HG03097 (cell line): ENCODE measurements around the gene C16orf82.
"Not testable (repeated sequence)": the region's sequence is repeated elsewhere in the genome, so short reads cannot be mapped to it uniquely, and the experiment has no call there.

ENCODE experiments used
- ATAC-seq: cut with Tn5 transposase; IDR thresholded peaks from one replicate; pipeline ENCODE4 v1.9.1; 2021; ENCODE audit not compliant: unreplicated experiment, low FRiP score

C16orf82 gene

GRCh38 chr16:27086031-27086430 is 19.3 kb downstream of the C16orf82 start:
- ATAC-seq, result not testable (repeated sequence)

DNA sequence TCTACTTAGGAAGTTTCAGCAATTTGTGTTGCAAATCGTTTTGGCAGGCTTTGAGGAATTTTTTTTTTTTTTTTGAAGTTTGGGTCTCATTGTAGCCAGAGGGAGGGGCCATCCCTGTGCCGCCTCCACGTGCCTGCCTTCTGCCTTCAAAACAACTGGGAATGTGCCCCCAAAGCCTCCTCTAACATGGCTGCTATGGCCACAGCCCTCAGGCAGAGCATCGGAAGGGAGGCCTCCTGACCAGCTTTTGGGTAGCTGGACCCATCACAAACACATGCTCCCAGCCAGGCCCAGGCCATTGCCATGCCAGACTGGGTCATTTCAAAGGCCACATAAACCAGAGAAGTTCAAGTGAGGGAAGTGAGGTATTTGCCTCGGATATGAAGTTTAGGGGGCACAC is 21.5 kb downstream of the C16orf82 start:
- no peak for ATAC-seq

DNA sequence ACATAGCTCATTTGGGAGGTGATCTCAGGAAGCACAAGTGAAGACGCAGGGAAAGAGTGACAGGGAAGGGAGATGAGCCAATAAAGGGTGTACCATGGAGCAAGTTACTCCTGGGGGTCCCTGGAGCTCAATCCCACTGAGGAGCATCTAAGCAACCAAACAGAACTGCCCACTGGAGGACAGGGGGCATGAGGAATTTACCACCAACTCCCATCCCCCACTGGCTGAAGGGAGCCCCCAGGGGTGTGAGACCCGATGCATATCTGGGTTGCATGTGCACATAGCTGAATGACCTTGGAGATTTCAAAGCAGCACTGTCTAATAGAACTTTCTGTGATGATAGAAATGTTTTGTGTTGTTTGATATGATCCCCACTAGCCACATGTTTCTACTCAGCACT is 29.6 kb downstream of the C16orf82 start:
- no peak for ATAC-seq

DNA sequence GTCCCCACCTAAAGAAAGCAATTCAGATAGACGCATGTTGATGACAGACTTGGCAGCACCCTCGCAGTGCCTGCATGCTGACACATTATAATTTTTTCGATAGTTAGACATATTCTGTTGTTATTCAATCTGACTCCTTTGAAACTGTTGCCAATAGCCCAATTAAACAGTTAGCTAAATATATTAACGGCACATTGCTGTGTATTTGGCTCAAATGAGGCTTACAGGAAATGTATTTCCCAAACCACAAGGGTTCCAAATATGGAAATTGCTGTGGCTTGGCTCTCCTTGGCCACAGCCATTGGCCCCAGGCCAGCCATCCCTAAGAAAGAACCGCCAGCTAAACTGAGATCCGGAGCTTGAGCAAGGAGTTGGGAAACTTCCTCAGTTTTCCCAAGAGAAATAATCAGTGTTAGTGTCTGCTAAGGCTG is 31.1 kb downstream of the C16orf82 start:
- no peak for ATAC-seq

GRCh38 chr16:27098366-27099049 is 31.8 kb downstream of the C16orf82 start:
- no peak for ATAC-seq

GRCh38 chr16:27102701-27103575 is 36.2 kb downstream of the C16orf82 start:
- no peak for ATAC-seq

GRCh38 chr16:27103954-27104353 is 37.2 kb downstream of the C16orf82 start:
- no peak for ATAC-seq

- no peak for ATAC-seq
These were observed 39.6 kb downstream of the C16orf82 start for GRCh38 chr16:27106305-27106704.

GRCh38 chr16:27107185-27107592 is 40.5 kb downstream of the C16orf82 start:
- ATAC-seq, result no peak

GRCh38 chr16:27108051-27108770 is 41.5 kb downstream of the C16orf82 start:
- no peak for ATAC-seq

- ATAC-seq, result no peak
These were observed 42.3 kb downstream of the C16orf82 start for GRCh38 chr16:27108826-27109665.

GRCh38 chr16:27109666-27110523 is 43.2 kb downstream of the C16orf82 start:
- ATAC-seq, result no peak

DNA sequence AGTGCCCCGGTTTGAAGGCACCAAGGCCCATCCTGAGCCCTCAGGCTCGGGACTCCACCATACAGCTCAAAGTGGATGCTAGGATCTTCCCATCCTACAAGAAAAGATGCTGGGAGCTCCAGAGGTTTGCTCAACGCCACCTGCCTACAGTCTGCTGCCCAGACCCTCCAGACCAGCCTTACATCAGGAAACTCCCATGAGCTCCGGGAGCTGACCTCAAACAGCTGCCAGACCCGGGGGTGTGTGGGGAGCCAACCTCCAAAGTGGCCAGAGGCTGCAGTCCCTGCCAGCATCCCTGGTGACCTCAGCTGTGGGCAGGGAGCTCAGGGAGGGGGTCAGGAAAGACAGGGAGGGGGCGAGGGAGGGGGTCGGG is 43.8 kb downstream of the C16orf82 start:
- no peak for ATAC-seq

- no peak for ATAC-seq
These were observed 44.8 kb downstream of the C16orf82 start for GRCh38 chr16:27111486-27111885.

DNA sequence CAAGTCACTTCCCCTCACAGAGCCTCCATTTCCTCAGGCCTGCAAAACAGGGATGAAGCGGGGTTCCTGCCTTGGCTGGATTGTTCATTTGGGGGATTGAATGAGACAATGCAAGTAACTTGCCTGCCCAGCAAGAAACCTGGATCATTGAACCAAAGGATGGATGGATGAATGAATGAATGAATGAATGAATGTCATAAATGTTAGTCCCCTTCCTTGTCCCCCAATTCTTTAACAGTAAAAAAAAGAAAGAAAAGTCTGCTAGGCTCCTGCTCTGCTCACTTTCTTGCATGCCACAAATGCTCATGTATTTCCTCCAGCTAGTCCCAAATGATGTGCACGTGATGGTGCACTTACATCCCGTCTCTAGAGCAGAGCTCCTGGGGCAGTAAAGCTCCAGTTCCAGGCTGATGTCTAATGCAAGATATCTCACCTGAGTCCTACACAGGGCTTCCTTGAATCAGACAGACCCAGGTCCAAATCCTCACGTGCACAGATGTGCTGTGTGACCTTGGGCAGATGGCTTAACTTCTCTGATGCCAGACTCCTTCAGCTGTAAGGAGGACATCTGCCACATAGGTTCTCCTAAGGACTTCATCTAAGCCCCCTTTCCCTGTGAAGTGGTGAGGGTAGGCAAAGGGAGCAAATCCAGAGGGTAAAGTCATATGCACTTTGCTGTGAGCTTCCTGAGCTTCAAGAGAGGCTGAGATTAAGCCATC is 45.5 kb downstream of the C16orf82 start:
- ATAC-seq, result no peak

DNA sequence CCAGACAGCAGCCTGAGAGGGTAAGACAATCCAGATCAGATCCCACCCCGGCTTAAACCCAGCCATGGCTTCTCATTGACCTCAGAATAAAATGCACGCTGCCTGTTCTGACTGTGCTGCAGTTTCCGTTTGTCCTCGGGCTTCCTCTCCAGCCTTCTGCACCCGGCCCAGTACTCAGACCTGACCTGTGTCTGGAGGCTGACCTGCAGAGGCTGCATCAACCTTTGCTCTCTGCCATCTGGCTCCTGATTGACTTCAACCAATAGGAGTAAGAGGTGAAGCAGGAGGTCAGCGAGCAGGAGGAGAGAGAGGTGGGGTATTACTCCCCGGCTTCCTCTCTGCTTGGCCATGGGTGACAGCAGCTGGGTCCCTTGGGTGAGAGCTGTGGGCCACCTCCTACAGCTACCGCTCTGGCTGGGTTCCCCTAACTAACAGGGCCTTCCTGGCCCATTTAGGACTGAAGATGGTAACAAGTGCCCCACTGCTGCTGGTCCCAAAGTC is 46.7 kb downstream of the C16orf82 start:
- ATAC-seq, result no peak

- ATAC-seq, result no peak
These were observed 47.3 kb downstream of the C16orf82 start for GRCh38 chr16:27114006-27114405.

GRCh38 chr16:27118526-27118925 is 51.8 kb downstream of the C16orf82 start:
- ATAC-seq, result no peak
